HepG2 (cell line): ENCODE results near the gene SASH1. TPM values are rescaled to one million over a fixed set of nuclear protein-coding genes. Genes with fewer than 3 reads are reported as not detected.

Source experiments
- ATAC-seq: fragments of 200-7000 bp; cut with Tn5 transposase; 3 replicates; pipeline ENCODE4 v1.9.1; 2020; ENCODE audit warnings: mild to moderate bottlenecking, moderate library complexity
- BruUV-seq: library from RNA; stranded (reverse); fragments of 400-500 nt; replicated peaks from 2 replicates; lab custom pipeline; 2021; lab: Mats Ljungman, UMichigan
- CTCF ChIA-PET: fragments of 300-600 bp; formaldehyde crosslinking; extraction: SDS; loops from one replicate; lab custom pipeline; 2021; ENCODE audit warnings: low total read pairs, inconsistent platforms, low intra/inter-chr PET ratio; lab: Yijun Ruan, JAX
- POLR2A ChIA-PET: fragments of 350-600 bp; sonication (Branson Sonifier 250); formaldehyde crosslinking; loops from one replicate; lab custom pipeline; 2020; ENCODE audit warnings: antibody characterized with exemption, inconsistent platforms; lab: Yijun Ruan, JAX
- DNase-seq: peaks from one replicate; pipeline ENCODE4 v3.0.0-alpha.2; 2015; ENCODE audit warnings: low spot score
- FAIRE-seq: peaks from 3 replicates; lab custom pipeline; 2011; peaks lifted over from hg19 to GRCh38; lab: Jason Lieb, UNC
- H2AFZ ChIP-seq: one replicate; pipeline ENCODE4 v1.6.1; 2011; ENCODE audit warnings: low read length, inconsistent platforms
- H3K27ac ChIP-seq: fragments of 300-600 bp; 3 replicates; pipeline ENCODE4 v1.8.0; 2011; ENCODE audit warnings: mixed run types, mild to moderate bottlenecking, mixed read lengths, low read length, inconsistent platforms; ENCODE audit not compliant: insufficient read depth; ENCODE audit errors: extremely low read length
- H3K27me3 ChIP-seq, 2 experiments: fragments of 200-600 bp in 1 of 2; 2 replicates in 1 of 2; 3 replicates in 1 of 2; pipeline versions ENCODE4 v1.6.0 to v1.8.0; 2011; ENCODE audit warnings: low read length in 2 of 2, mild to moderate bottlenecking in 2 of 2, moderate library complexity in 2 of 2, inconsistent platforms in 1 of 2; ENCODE audit not compliant: insufficient read depth in 2 of 2, control insufficient read depth in 1 of 2
- H3K36me3 ChIP-seq, 2 experiments: fragments of 200-600 bp in 1 of 2; replicated peaks in 1 of 2; 2 replicates in 1 of 2; 3 replicates in 1 of 2; pipeline versions ENCODE4 v1.5.1 to v1.8.0; 2011; ENCODE audit warnings: low read length in 2 of 2, inconsistent platforms in 1 of 2; ENCODE audit not compliant: insufficient read depth in 2 of 2, control insufficient read depth in 1 of 2
- H3K4me1 ChIP-seq: 2 replicates; pipeline ENCODE4 v1.5.1; 2012; ENCODE audit warnings: low read length, inconsistent platforms; ENCODE audit not compliant: insufficient read depth
- H3K4me2 ChIP-seq: 2 replicates; pipeline ENCODE4 v1.6.0; 2011; ENCODE audit warnings: low read depth, low read length, inconsistent platforms
- H3K4me3 ChIP-seq, 3 experiments: fragments of 200-600 bp in 1 of 3; sonication (generic), shearing (Covaris generic) in 1 of 3; replicated peaks in 1 of 3; 2 replicates each; pipeline ENCODE4 v1.5.1; 2011 to 2016; ENCODE audit warnings: low read length in 3 of 3, inconsistent platforms in 2 of 3, low read depth in 2 of 3, mild to moderate bottlenecking in 2 of 3, control low read depth in 1 of 3, mixed read lengths in 1 of 3; ENCODE audit not compliant: insufficient read depth in 1 of 3
- H3K79me2 ChIP-seq: one replicate; pipeline ENCODE4 v1.6.1; 2011; ENCODE audit warnings: low read length, inconsistent platforms; ENCODE audit not compliant: insufficient read depth
- H3K9ac ChIP-seq: 2 replicates; pipeline ENCODE4 v1.6.0; 2011; ENCODE audit warnings: mild to moderate bottlenecking, low read depth, low read length, inconsistent platforms; ENCODE audit not compliant: insufficient read depth
- H3K9me3 ChIP-seq: 2 replicates; pipeline ENCODE4 v1.5.1; 2012; ENCODE audit warnings: mild to moderate bottlenecking, low read length
- H4K20me1 ChIP-seq: 2 replicates; pipeline ENCODE4 v1.6.0; 2011; ENCODE audit warnings: inconsistent platforms, mild to moderate bottlenecking, low read length, moderate library complexity; ENCODE audit not compliant: insufficient read depth
- DNMT3B ChIP-seq: conservative IDR thresholded peaks from 2 replicates; pipeline ENCODE4 v1.6.1; 2016; ENCODE audit warnings: missing biosample characterization, control low read depth
- FOXK2 ChIP-seq: fragments of 450-650 bp; IDR thresholded peaks from 2 replicates; pipeline ENCODE4 v1.6.1; 2016
- GTF2F1 ChIP-seq: fragments of 150-350 bp; IDR thresholded peaks from 2 replicates; pipeline ENCODE4 v1.6.1; 2014; ENCODE audit warnings: low read length
- MTA1 ChIP-seq: sonication (generic); formaldehyde crosslinking; IDR thresholded peaks from 2 replicates; pipeline ENCODE4 v1.4.0; 2020; ENCODE audit warnings: missing genetic modification reagents, mild to moderate bottlenecking, borderline replicate concordance
- NR1H2 ChIP-seq: sonication (generic); formaldehyde crosslinking; IDR thresholded peaks from 2 replicates; pipeline ENCODE4 v1.8.1; 2022; ENCODE audit warnings: low read depth, missing genetic modification reagents, borderline replicate concordance
- RAD21 ChIP-seq: fragments of 450-650 bp; formaldehyde crosslinking; IDR thresholded peaks from 2 replicates; pipeline ENCODE4 v1.5.0; 2020; ENCODE audit warnings: mild to moderate bottlenecking
- RERE ChIP-seq: IDR thresholded peaks from 2 replicates; pipeline ENCODE4 v1.6.1; 2016; ENCODE audit warnings: low read depth, missing genetic modification reagents, missing compliant biosample characterization
- TOE1 ChIP-seq: sonication (generic); formaldehyde crosslinking; IDR thresholded peaks from 2 replicates; pipeline ENCODE4 v1.4.0; 2020; ENCODE audit warnings: mild to moderate bottlenecking, missing genetic modification reagents
- ZNF547 ChIP-seq: sonication (generic); formaldehyde crosslinking; IDR thresholded peaks from 2 replicates; pipeline ENCODE4 v1.5.1; 2020; ENCODE audit warnings: mild to moderate bottlenecking, missing genetic modification reagents
- ZNF746 ChIP-seq: sonication (generic); formaldehyde crosslinking; IDR thresholded peaks from 2 replicates; pipeline ENCODE4 v1.8.0; 2022; ENCODE audit warnings: mild to moderate bottlenecking, missing genetic modification reagents
- ZNF749 ChIP-seq: sonication (generic); formaldehyde crosslinking; IDR thresholded peaks from 2 replicates; pipeline ENCODE4 v1.8.0; 2022; ENCODE audit warnings: mild to moderate bottlenecking, missing genetic modification reagents, moderate library complexity, borderline replicate concordance
- WGBS: methylation state at CpG from one replicate; pipeline ENCODE4 v1.1.6; 2017; ENCODE audit warnings: low lambda C conversion rate; 5-methylcytosine and 5-hydroxymethylcytosine counted together
- in situ Hi-C: cut with HindIII; loops from 2 replicates; pipeline ENCODE4 v1.10.0; 2017; ENCODE audit warnings: low pct_unique_long_range_greater_than_20kb; ENCODE audit not compliant: extremely low pct_ligation_motif_present
- intact Hi-C: fragments of 100-400 bp; cut with micrococcal nuclease; formaldehyde crosslinking; loops from one replicate; pipeline ENCODE4 v1.10.0; 2022; ENCODE audit not compliant: unreplicated experiment
- polyA plus RNA-seq, 8 experiments: library from polyadenylated mRNA; depleted of rRNA in 3 of 8; stranded (reverse) in 7 of 8; unstranded in 1 of 8; fragments of >200 nt; fragmentation: Illumina TruSeq in 4 of 8; extraction: Trizol in 4 of 8; gene quantifications; 2 replicates each; pipeline versions ENCODE4 v1.2.1 to v1.2.3, GENCODE V29; 2011 to 2016; ENCODE audit warnings: low read depth in 4 of 8, missing spikeins in 1 of 8, mixed read lengths in 1 of 8; ENCODE audit not compliant: insufficient read depth in 1 of 8
- total RNA-seq, 5 experiments: library from RNA; depleted of rRNA; stranded (reverse); fragments of >200 nt; fragmentation: Illumina TruSeq; extraction: Trizol; gene quantifications; 2 replicates each; pipeline ENCODE4 v1.2.3, GENCODE V29; 2016; ENCODE audit warnings: low read depth in 1 of 5
- TF ChIP-seq, protein P1 (sequence below): sonication (generic); formaldehyde crosslinking; IDR thresholded peaks from 2 replicates; pipeline ENCODE4 v1.5.1; 2020; ENCODE audit warnings: missing genetic modification reagents, mild to moderate bottlenecking, borderline replicate concordance
- TF ChIP-seq, protein P2 (sequence below): sonication (generic); formaldehyde crosslinking; IDR thresholded peaks from 2 replicates; pipeline ENCODE4 v1.4.0; 2020; ENCODE audit warnings: missing genetic modification reagents

SASH1 gene
- total and polyA plus RNA-seq, 2 of the 13 experiments (the other 11 are each of a cell fraction or from before 2014, with no cell fraction given): 7.5 to 8.2 TPM

DNA sequence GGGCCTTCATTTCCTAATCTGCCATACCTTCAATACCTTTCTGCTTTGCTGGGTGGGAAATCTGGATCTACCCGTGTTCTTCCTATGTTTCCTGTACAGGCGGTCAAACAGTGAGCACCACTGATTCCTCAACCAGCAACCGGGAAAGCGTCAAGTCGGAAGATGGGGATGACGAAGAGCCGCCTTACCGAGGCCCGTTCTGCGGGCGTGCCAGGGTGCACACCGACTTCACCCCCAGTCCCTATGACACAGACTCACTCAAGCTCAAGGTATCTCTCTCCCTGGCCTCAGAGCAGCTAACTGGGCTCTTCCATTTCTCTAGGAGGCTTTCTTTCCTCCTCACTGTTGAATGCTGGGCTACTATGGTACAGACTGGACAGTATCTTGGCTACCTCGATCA is 190.1 kb downstream of the SASH1 start (continued):
- TF ChIP-seq, protein P1, sequence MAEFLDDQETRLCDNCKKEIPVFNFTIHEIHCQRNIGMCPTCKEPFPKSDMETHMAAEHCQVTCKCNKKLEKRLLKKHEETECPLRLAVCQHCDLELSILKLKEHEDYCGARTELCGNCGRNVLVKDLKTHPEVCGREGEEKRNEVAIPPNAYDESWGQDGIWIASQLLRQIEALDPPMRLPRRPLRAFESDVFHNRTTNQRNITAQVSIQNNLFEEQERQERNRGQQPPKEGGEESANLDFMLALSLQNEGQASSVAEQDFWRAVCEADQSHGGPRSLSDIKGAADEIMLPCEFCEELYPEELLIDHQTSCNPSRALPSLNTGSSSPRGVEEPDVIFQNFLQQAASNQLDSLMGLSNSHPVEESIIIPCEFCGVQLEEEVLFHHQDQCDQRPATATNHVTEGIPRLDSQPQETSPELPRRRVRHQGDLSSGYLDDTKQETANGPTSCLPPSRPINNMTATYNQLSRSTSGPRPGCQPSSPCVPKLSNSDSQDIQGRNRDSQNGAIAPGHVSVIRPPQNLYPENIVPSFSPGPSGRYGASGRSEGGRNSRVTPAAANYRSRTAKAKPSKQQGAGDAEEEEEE: no peak
- TF ChIP-seq NR1H2 (CRISPR knock-in tag): no peak

GRCh38 chr6:148533309-148534107 is 190.9 kb downstream of the SASH1 start:
- 97% methylated on average over 24 of the region's 24 CpGs for WGBS
- Histone ChIP-seq H3K27ac (no peak overlapping the region), H3K9me3 (no peaks in the 10 kb centered on the region), H3K4me1 (no peaks in the 10 kb centered on the region; the same call in 1 of the 2 replicates), H2AFZ (no peak overlapping the region), H3K4me3 (no peak overlapping the region), H3K4me2 (no peak overlapping the region), H3K79me2 (no peaks in the 10 kb centered on the region), H3K9ac (no peak overlapping the region), H4K20me1 (no peaks in the 10 kb centered on the region), H3K27me3 (no peaks in the 10 kb centered on the region), H3K36me3 (peaks cover 30 to 52% of the 10 kb centered on the region in 2 experiments)
- FAIRE-seq (no peak), ATAC-seq (no peak; the same call in 2 of the 3 replicates), DNase-seq (no peak)
- intact Hi-C loops: no loop called here
- BruUV-seq: no TSS peak
- in situ Hi-C loops: no loop called here
- ChIA-PET POLR2A (no interaction called here), CTCF (no interaction called here)
- TF ChIP-seq GTF2F1: no peak
- TF ChIP-seq DNMT3B: no peak
- TF ChIP-seq ZNF746 (CRISPR knock-in tag): no peak
- TF ChIP-seq, protein P2, sequence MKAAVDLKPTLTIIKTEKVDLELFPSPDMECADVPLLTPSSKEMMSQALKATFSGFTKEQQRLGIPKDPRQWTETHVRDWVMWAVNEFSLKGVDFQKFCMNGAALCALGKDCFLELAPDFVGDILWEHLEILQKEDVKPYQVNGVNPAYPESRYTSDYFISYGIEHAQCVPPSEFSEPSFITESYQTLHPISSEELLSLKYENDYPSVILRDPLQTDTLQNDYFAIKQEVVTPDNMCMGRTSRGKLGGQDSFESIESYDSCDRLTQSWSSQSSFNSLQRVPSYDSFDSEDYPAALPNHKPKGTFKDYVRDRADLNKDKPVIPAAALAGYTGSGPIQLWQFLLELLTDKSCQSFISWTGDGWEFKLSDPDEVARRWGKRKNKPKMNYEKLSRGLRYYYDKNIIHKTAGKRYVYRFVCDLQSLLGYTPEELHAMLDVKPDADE: no peak
- TF ChIP-seq TOE1 (CRISPR knock-in tag): no peak
- no peak for TF ChIP-seq MTA1 (CRISPR knock-in tag)
- TF ChIP-seq ZNF749: no peak
- no peak for TF ChIP-seq FOXK2
- TF ChIP-seq RERE (CRISPR knock-in tag): no peak
- TF ChIP-seq ZNF547 (CRISPR knock-in tag): no peak
- TF ChIP-seq RAD21 (CRISPR knock-in tag): no peak
